ENCODE data around the gene MARS2.

- TF ChIP-seq CTCF (IDR thresholded peaks at IDR 0.05), result no peak
- no peak for TF ChIP-seq POLR2A (IDR thresholded peaks at IDR 0.05)
- no peak for TF ChIP-seq EP300 (IDR thresholded peaks at IDR 0.05; ENCODE audit: low read depth)
Measured at GRCh38 chr2:197677483-197677882, 27.7 kb upstream of the MARS2 start.
